Ovary (tissue), 9 donors: Measurements from ENCODE around the gene SUSD3. TPM values are rescaled to one million over a fixed set of nuclear protein-coding genes. Genes with fewer than 3 reads are reported as not detected.

Experiments
- DNase-seq, 5 donors: peaks; one replicate each; pipeline ENCODE4 v3.0.0-alpha.2; 2019 to 2020
- H3K27ac ChIP-seq, 2 donors: fragments of 200-600 bp; one replicate each; pipeline versions ENCODE4 v1.5.1 to v1.8.0; 2019 to 2022
- H3K27me3 ChIP-seq: fragments of 200-600 bp; one replicate; pipeline ENCODE4 v1.8.0; 2022
- H3K36me3 ChIP-seq: fragments of 200-600 bp; sonication (generic); one replicate; pipeline ENCODE4 v1.5.1; 2019
- H3K4me1 ChIP-seq: one replicate; pipeline ENCODE4 v1.8.1; 2013; ENCODE audit warnings: mild to moderate bottlenecking, moderate library complexity; ENCODE audit not compliant: insufficient read depth
- H3K4me3 ChIP-seq: fragments of 200-600 bp; sonication (generic); one replicate; pipeline ENCODE4 v1.5.1; 2017
- H3K9me3 ChIP-seq, 2 donors: fragments of 200-600 bp in 1 of 2; sonication (generic) in 1 of 2; one replicate each; pipeline versions ENCODE4 v1.5.1 to v1.8.1; 2013 to 2019; ENCODE audit warnings: mild to moderate bottlenecking in 1 of 2, moderate library complexity in 1 of 2
- EP300 ChIP-seq: sonication (generic); formaldehyde crosslinking; IDR thresholded peaks from one replicate; pipeline ENCODE4 v1.6.1; 2017; ENCODE audit warnings: antibody characterized with exemption
- POLR2A ChIP-seq: fragments of 450-650 bp; IDR thresholded peaks from one replicate; pipeline ENCODE4 v1.6.1; 2017; ENCODE audit warnings: antibody characterized with exemption, mild to moderate bottlenecking, moderate library complexity
- WGBS, 3 donors: extraction: QIAGEN DNeasy Blood & Tissue Kit in 1 of 3; methylation state at CpG; one replicate each; pipeline versions ENCODE4 v1.1.5 to v1.1.7; 2013 to 2017; 5-methylcytosine and 5-hydroxymethylcytosine counted together
- intact Hi-C, 4 donors: fragments of 100-400 bp; cut with DNase I; formaldehyde crosslinking; loops; one replicate each; pipeline versions ENCODE4 v1.11.0 to v1.15.1; 2022 to 2023
- polyA plus RNA-seq, 2 donors: library from polyadenylated mRNA; stranded (reverse); fragments of 200-250 nt in 1 of 2; fragments of 350-450 nt in 1 of 2; fragmentation: Illumina TruSeq in 1 of 2; extraction: RNeasy Lipid Tissue Mini Kit (QIAGEN cat#74804) in 1 of 2; gene quantifications; one replicate each; pipeline ENCODE4 v1.2.3, GENCODE V29; 2013 to 2014
- total RNA-seq, 7 donors: library from RNA; depleted of rRNA in 2 of 7; stranded (reverse); fragments of >200 nt in 2 of 7; fragmentation: NEBNext Ultra II Directional in 3 of 7; extraction: Animal tissue kit (Norgen Biotek cat#: 25700) in 3 of 7; gene quantifications; one replicate each; pipeline versions ENCODE4 v1.1.0 to v1.2.4, GENCODE V29; 2016 to 2023
- TF ChIP-seq, protein P1 (sequence below), 3 donors: fragments of 450-650 bp in 2 of 3; fragments of 200-600 bp in 1 of 3; IDR thresholded peaks; one replicate each; pipeline versions ENCODE4 v1.5.1 to v1.8.0; 2016 to 2022; ENCODE audit warnings: antibody characterized with exemption in 3 of 3, mild to moderate bottlenecking in 1 of 3
- donor health status: DM: no; HTN: no; CAD: no; lungs with moderate emphysema.
- donor health status: DM: no; HTN: no; CAD: no.
- donor health status: Bipolar disorder and iron deficiency.
- donor health status: DM: yes; HTN: yes; CAD: no.
- donor health status: DM: no; HTN: no; CAD: no.
- donor health status: DM: yes; HTN: yes; CAD: no.

The SUSD3 gene
- total and polyA plus RNA-seq, 9 donors = 9.6 to 66.1 (median 42.4) TPM

- Histone ChIP-seq H3K36me3 (no peaks in the 10 kb centered on the region), H3K27me3 (no peaks in the 10 kb centered on the region), H3K4me3 (peak overlapping the region; percentile 86), H3K9me3 (no peaks in the 10 kb centered on the region), H3K27ac (peak overlapping the region; percentile 79 to 94), H3K4me1 (peaks cover 23% of the 10 kb centered on the region)
- DNase-seq = peak in 1 of 5 donors; percentile 63
- intact Hi-C loops = loop anchor here in 3 of 4 donors (5.0 to 10.0 kb wide), 5 partner anchors 35 to 358 kb away; partner anchors contain the start of genes FAM120A (in 1 of the 3), FAM120AOS (in 1 of the 3), NINJ1 (in 1 of the 3) and SUSD3 (in 1 of the 3)
- TF ChIP-seq EP300 (no peak), POLR2A (no peak)
- TF ChIP-seq, protein P1, sequence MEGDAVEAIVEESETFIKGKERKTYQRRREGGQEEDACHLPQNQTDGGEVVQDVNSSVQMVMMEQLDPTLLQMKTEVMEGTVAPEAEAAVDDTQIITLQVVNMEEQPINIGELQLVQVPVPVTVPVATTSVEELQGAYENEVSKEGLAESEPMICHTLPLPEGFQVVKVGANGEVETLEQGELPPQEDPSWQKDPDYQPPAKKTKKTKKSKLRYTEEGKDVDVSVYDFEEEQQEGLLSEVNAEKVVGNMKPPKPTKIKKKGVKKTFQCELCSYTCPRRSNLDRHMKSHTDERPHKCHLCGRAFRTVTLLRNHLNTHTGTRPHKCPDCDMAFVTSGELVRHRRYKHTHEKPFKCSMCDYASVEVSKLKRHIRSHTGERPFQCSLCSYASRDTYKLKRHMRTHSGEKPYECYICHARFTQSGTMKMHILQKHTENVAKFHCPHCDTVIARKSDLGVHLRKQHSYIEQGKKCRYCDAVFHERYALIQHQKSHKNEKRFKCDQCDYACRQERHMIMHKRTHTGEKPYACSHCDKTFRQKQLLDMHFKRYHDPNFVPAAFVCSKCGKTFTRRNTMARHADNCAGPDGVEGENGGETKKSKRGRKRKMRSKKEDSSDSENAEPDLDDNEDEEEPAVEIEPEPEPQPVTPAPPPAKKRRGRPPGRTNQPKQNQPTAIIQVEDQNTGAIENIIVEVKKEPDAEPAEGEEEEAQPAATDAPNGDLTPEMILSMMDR (IDR thresholded peaks at IDR 0.05) = no peak
- 9 to 13% (median 9%) methylated on average over 16 of the region's 16 CpGs for WGBS, 3 donors
Observed at GRCh38 chr9:93096811-93097382, 38.4 kb downstream of the SUSD3 start.

GRCh38 chr9:93097511-93098201 lies 39.2 kb downstream of the SUSD3 start:
- peak in 3 of 5 donors; percentile 25 to 50 (median 48) for DNase-seq
- intact Hi-C loops = loop anchor here in 3 of 4 donors (5.0 to 10.0 kb wide), 5 partner anchors 35 to 357 kb away; partner anchors contain the start of genes FAM120A (in 1 of the 3), FAM120AOS (in 1 of the 3), NINJ1 (in 1 of the 3) and SUSD3 (in 1 of the 3)
- Histone ChIP-seq H3K36me3 (no peaks in the 10 kb centered on the region), H3K9me3 (no peaks in the 10 kb centered on the region), H3K4me3 (no peak overlapping the region), H3K27ac (peak overlapping the region; percentile 79 to 94), H3K27me3 (no peaks in the 10 kb centered on the region), H3K4me1 (peaks cover 23% of the 10 kb centered on the region)
- TF ChIP-seq EP300 = no peak
- TF ChIP-seq POLR2A = no peak
- TF ChIP-seq, protein P1 (IDR thresholded peaks at IDR 0.05) = no peak
- WGBS, 3 donors = 75 to 88% (median 80%) methylated on average over 11 of the region's 11 CpGs

DNA sequence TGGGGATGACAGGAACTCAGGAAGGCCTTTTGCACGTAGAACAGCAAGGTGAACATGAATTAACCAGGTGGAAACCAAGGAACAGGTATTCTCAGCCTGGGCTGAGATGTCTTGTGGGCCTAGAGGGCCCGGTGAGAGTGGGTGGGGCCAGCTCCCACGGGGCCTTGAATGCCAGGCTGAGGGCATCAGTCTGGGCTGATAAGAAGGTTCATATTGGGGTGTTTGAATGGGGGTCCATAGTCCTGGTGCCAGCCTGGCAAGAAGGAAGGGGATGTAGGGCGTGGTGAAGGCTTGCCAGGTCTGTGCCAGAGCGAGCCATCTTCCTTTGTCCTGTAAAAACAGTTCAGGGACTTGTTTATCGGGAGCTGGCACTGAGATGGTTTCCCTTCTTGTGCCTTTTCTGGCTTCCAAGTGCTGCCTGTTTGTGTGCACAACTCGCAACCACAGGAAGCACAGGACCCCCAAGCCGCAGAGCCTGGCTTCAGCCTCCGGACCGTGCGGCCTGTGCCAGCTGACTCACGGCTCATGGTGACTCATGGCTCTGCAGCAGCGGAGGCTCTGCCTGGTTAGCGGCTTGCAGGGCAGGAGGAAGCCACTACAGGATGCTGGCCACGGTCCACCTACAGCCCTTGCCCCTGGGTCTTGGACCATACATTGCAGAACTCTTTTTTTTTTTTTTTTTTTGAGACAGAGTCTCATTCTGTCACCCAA lies 39.9 kb downstream of the SUSD3 start:
- no peaks in the 10 kb centered on the region for H3K9me3 ChIP-seq
- peak; percentile 88 to 91 (median 91) for DNase-seq
- TF ChIP-seq POLR2A = no peak
- H3K27ac ChIP-seq = peak overlapping the region; percentile 79 to 94
- no peak overlapping the region for H3K4me3 ChIP-seq
- WGBS, 3 donors = 17 to 23% (median 18%) methylated on average over 15 of the region's 15 CpGs
- H3K36me3 ChIP-seq = no peaks in the 10 kb centered on the region
- peaks cover 23% of the 10 kb centered on the region for H3K4me1 ChIP-seq
- H3K27me3 ChIP-seq = no peaks in the 10 kb centered on the region
- intact Hi-C loops = loop anchor here in 3 of 4 donors (5.0 to 10.0 kb wide), 5 partner anchors 34 to 356 kb away; partner anchors contain the start of genes FAM120A (in 1 of the 3), FAM120AOS (in 1 of the 3), NINJ1 (in 1 of the 3) and SUSD3 (in 1 of the 3)

- TF ChIP-seq, protein P1 (IDR thresholded peaks at IDR 0.05) = no peak
- no peak for TF ChIP-seq POLR2A
- no peak for TF ChIP-seq EP300
- no peaks in the 10 kb centered on the region for H3K9me3 ChIP-seq
- no peaks in the 10 kb centered on the region for H3K36me3 ChIP-seq
- peak in 4 of 5 donors; percentile 14 to 37 (median 28) for DNase-seq
- H3K27me3 ChIP-seq = no peaks in the 10 kb centered on the region
- 91 to 92% (median 92%) methylated on average over 15 to 16 of the region's 16 CpGs for WGBS, 3 donors
- intact Hi-C loops = loop anchor here in 3 of 4 donors (5.0 to 10.0 kb wide), 5 partner anchors 33 to 355 kb away; partner anchors contain the start of genes FAM120A (in 1 of the 3), FAM120AOS (in 1 of the 3), NINJ1 (in 1 of the 3) and SUSD3 (in 1 of the 3)
- peak overlapping the region in 1 of 2 donors; percentile 50 for H3K27ac ChIP-seq
- H3K4me1 ChIP-seq = peaks cover 20% of the 10 kb centered on the region
- H3K4me3 ChIP-seq = no peak overlapping the region
Observed at GRCh38 chr9:93099551-93100275, 41.2 kb downstream of the SUSD3 start.
